Endothelial cell of umbilical vein (primary cell): ENCODE measurements around the gene EIF3A. TPM values are rescaled to one million over a fixed set of nuclear protein-coding genes. Genes with fewer than 3 reads are reported as not detected.

Experiments
- BruUV-seq: library from RNA; stranded (reverse); fragments of 400-500 nt; replicated peaks from 2 replicates; lab custom pipeline; 2021; lab: Mats Ljungman, UMichigan
- CTCF ChIA-PET: fragments of 300-600, 350-600 bp; sonication (Branson Sonifier 250); formaldehyde crosslinking; loops from one replicate; lab custom pipeline; 2021; ENCODE audit warnings: antibody characterized with exemption, inconsistent platforms; lab: Charles Lee
- POLR2A ChIA-PET: fragments of 300-600, 350-600 bp; sonication (Branson Sonifier 250); formaldehyde crosslinking; loops from one replicate; lab custom pipeline; 2021; ENCODE audit warnings: antibody characterized with exemption, inconsistent platforms; lab: Charles Lee
- DNase-seq: peaks from one replicate; pipeline ENCODE4 v3.0.0-alpha.2; 2011; ENCODE audit warnings: low read depth, low spot score
- FAIRE-seq: peaks from 2 replicates; lab custom pipeline; 2011; peaks lifted over from hg19 to GRCh38; lab: Jason Lieb, UNC
- H2AFZ ChIP-seq: 2 replicates; pipeline ENCODE4 v1.6.0; 2012; ENCODE audit warnings: low read depth, low read length, control low read depth, inconsistent platforms
- H3K27ac ChIP-seq: 2 replicates; pipeline ENCODE4 v1.5.1; 2011; ENCODE audit warnings: low read depth, mild to moderate bottlenecking, control low read depth, low read length, moderate library complexity; ENCODE audit not compliant: insufficient read depth
- H3K27me3 ChIP-seq, 2 experiments: 2 replicates each; pipeline versions ENCODE4 v1.6.0 to v1.6.1; 2011; ENCODE audit warnings: low read length in 2 of 2, mixed read lengths in 1 of 2; ENCODE audit not compliant: control insufficient read depth in 2 of 2, insufficient read depth in 2 of 2
- H3K36me3 ChIP-seq, 2 experiments: 2 replicates in 1 of 2; 3 replicates in 1 of 2; pipeline ENCODE4 v1.5.1; 2011; ENCODE audit warnings: low read length in 2 of 2, mild to moderate bottlenecking in 1 of 2, moderate library complexity in 1 of 2; ENCODE audit not compliant: control insufficient read depth in 2 of 2, insufficient read depth in 2 of 2; ENCODE audit errors: extremely low read depth in 1 of 2
- H3K4me1 ChIP-seq: 3 replicates; pipeline ENCODE4 v1.5.1; 2011; ENCODE audit warnings: mild to moderate bottlenecking, low read length; ENCODE audit not compliant: control insufficient read depth, insufficient read depth; ENCODE audit errors: extremely low read depth
- H3K4me2 ChIP-seq: 2 replicates; pipeline ENCODE4 v1.6.1; 2011; ENCODE audit warnings: low read length, control low read depth, mixed read lengths; ENCODE audit not compliant: insufficient read depth
- H3K4me3 ChIP-seq, 3 experiments: fragments of 200-600 bp in 1 of 3; sonication (generic), shearing (Covaris generic) in 1 of 3; replicated peaks in 1 of 3; 2 replicates each; pipeline ENCODE4 v1.5.1; 2011 to 2016; ENCODE audit warnings: control low read depth in 3 of 3, low read length in 3 of 3, mild to moderate bottlenecking in 2 of 3, inconsistent platforms in 1 of 3, low read depth in 1 of 3, moderate library complexity in 1 of 3; ENCODE audit not compliant: insufficient read depth in 1 of 3
- H3K79me2 ChIP-seq: 2 replicates; pipeline ENCODE4 v1.6.0; 2012; ENCODE audit warnings: low read length, inconsistent platforms; ENCODE audit not compliant: control insufficient read depth, insufficient read depth
- H3K9ac ChIP-seq: replicated peaks from 2 replicates; pipeline ENCODE3; 2011; ENCODE audit warnings: low read length, control low read depth; ENCODE audit not compliant: insufficient read depth; ENCODE audit errors: extremely low read depth
- H3K9me1 ChIP-seq: replicated peaks from 3 replicates; pipeline ENCODE4 v1.6.0; 2011; ENCODE audit warnings: mild to moderate bottlenecking, low read length; ENCODE audit not compliant: control insufficient read depth, insufficient read depth; ENCODE audit errors: extremely low read depth
- H3K9me3 ChIP-seq: replicated peaks from 2 replicates; pipeline ENCODE4 v1.5.1; 2012; ENCODE audit warnings: low read length, inconsistent platforms; ENCODE audit not compliant: control insufficient read depth, insufficient read depth
- H4K20me1 ChIP-seq: replicated peaks from 2 replicates; pipeline ENCODE3; 2011; ENCODE audit warnings: mild to moderate bottlenecking, low read length; ENCODE audit not compliant: control insufficient read depth, insufficient read depth; ENCODE audit errors: extremely low read depth
- CTCF ChIP-seq, 2 donors: IDR thresholded peaks; 1 replicate in 1 of 2; 2 replicates in 1 of 2; pipeline ENCODE4 v1.5.1; 2011; ENCODE audit warnings: low read length in 2 of 2, mild to moderate bottlenecking in 2 of 2, moderate library complexity in 2 of 2, control low read depth in 1 of 2, inconsistent platforms in 1 of 2, low read depth in 1 of 2; ENCODE audit not compliant: insufficient read depth in 1 of 2; ENCODE audit errors: extremely low read depth in 1 of 2
- EZH2 ChIP-seq: IDR thresholded peaks from 2 replicates; pipeline ENCODE4 v1.6.1; 2012; ENCODE audit warnings: borderline replicate concordance, low read depth, mild to moderate bottlenecking, moderate library complexity, low read length, inconsistent platforms; ENCODE audit not compliant: severe bottlenecking
- FOS ChIP-seq: IDR thresholded peaks from 2 replicates; pipeline ENCODE4 v1.6.1; 2011; ENCODE audit warnings: mild to moderate bottlenecking, low read length, moderate library complexity, borderline replicate concordance; ENCODE audit not compliant: insufficient read depth
- GATA2 ChIP-seq: IDR thresholded peaks from 2 replicates; pipeline ENCODE4 v1.7.0; 2011; ENCODE audit warnings: low read depth, mild to moderate bottlenecking, moderate library complexity, mixed read lengths, low read length; ENCODE audit not compliant: insufficient read length, insufficient read depth
- JUN ChIP-seq: IDR thresholded peaks from 2 replicates; pipeline ENCODE4 v1.6.1; 2011; ENCODE audit warnings: borderline replicate concordance, low read depth; ENCODE audit not compliant: insufficient read length, insufficient read depth
- MAX ChIP-seq: IDR thresholded peaks from 2 replicates; pipeline ENCODE4 v1.6.1; 2011; ENCODE audit not compliant: insufficient read depth, insufficient read length
- MYC ChIP-seq: IDR thresholded peaks from one replicate; pipeline ENCODE4 v1.6.1; 2011; ENCODE audit warnings: mild to moderate bottlenecking, low read depth, low read length
- POLR2A ChIP-seq: IDR thresholded peaks from 2 replicates; pipeline ENCODE4 v1.6.1; 2012; ENCODE audit warnings: low read depth, mild to moderate bottlenecking, control low read depth, low read length
- POLR2AphosphoS5 ChIP-seq: IDR thresholded peaks from 2 replicates; pipeline ENCODE4 v1.6.1; 2012; ENCODE audit warnings: low read depth, mild to moderate bottlenecking, control low read depth, low read length, moderate library complexity; ENCODE audit not compliant: insufficient read depth
- dilution Hi-C: fragments of 300-500 bp; cut with MboI; formaldehyde crosslinking; loops from one replicate; pipeline ENCODE4 v1.15.0; 2019; ENCODE audit warnings: low sequenced_read_pairs; ENCODE audit not compliant: extremely low pct_ligation_motif_present
- intact Hi-C: fragments of 100-400 bp; cut with micrococcal nuclease; formaldehyde crosslinking; loops from one replicate; pipeline ENCODE4 v1.10.0; 2022
- polyA plus RNA-seq, 4 experiments: library from polyadenylated mRNA; depleted of rRNA in 3 of 4; stranded (reverse) in 3 of 4; unstranded in 1 of 4; fragments of >200 nt; gene quantifications; 2 replicates each; pipeline versions ENCODE4 v1.2.1 to v1.2.3, GENCODE V29; 2011 to 2012; ENCODE audit warnings: missing spikeins in 1 of 4
- total RNA-seq: library from RNA; stranded (reverse); gene quantifications from 2 replicates; pipeline ENCODE4 v1.2.3, GENCODE V29; 2021

Gene EIF3A
- total and polyA plus RNA-seq, 2 donors (not counting 3 experiments of a cell fraction or from before 2014, with no cell fraction given) = 27.6 to 159 TPM

- FAIRE-seq = no peak
- H4K20me1 ChIP-seq = peaks cover 23% of the 10 kb centered on the region
Measured at GRCh38 chr10:119073584-119073983, 7.0 kb downstream of the EIF3A start.

More at GRCh38 chr10:119073584-119073983, 7.0 kb downstream of the EIF3A start:
- Histone ChIP-seq H3K36me3 (peaks cover 11 to 27% of the 10 kb centered on the region in 2 experiments), H3K9me3 (no peaks in the 10 kb centered on the region), H3K9me1 (no peaks in the 10 kb centered on the region), H2AFZ (no peak overlapping the region), H3K4me2 (no peak overlapping the region), H3K4me3 (no peak overlapping the region), H3K79me2 (peaks cover 96% of the 10 kb centered on the region), H3K27ac (no peak overlapping the region), H3K4me1 (peaks cover 15% of the 10 kb centered on the region), H3K27me3 (no peaks in the 10 kb centered on the region), H3K9ac (no peak overlapping the region)
- intact Hi-C loops (no loop called here), dilution Hi-C loops (no loop called here)
- no peak for DNase-seq
- TF ChIP-seq FOS (no peak), MYC (no peak), GATA2 (no peak), JUN (no peak), CTCF (IDR thresholded peaks at IDR 0.05; ENCODE audit: extremely low read depth in 1 of 2, insufficient read depth in 1 of 2, low read depth in 1 of 2, low read length in 2 of 2) (no peak), POLR2AphosphoS5 (no peak), MAX (no peak), POLR2A (no peak), EZH2 (no peak)
- ChIA-PET CTCF (interaction anchor here (0.7 kb wide), 1 partner anchor 15 kb away, joined by 3 read pairs; no protein-coding TSS in a partner anchor), POLR2A (no interaction called here)
- no TSS peak for BruUV-seq
